DLD1 (cell line): ENCODE results near the gene ACTA2.
"Not testable (repeated sequence)": the region's sequence is repeated elsewhere in the genome, so short reads cannot be mapped to it uniquely, and the experiment has no call there.

Source experiments
- in situ Hi-C: cut with HindIII; loops from 2 replicates; pipeline ENCODE4 v1.10.0; 2017; ENCODE audit warnings: low sequenced_read_pairs

Gene ACTA2

DNA sequence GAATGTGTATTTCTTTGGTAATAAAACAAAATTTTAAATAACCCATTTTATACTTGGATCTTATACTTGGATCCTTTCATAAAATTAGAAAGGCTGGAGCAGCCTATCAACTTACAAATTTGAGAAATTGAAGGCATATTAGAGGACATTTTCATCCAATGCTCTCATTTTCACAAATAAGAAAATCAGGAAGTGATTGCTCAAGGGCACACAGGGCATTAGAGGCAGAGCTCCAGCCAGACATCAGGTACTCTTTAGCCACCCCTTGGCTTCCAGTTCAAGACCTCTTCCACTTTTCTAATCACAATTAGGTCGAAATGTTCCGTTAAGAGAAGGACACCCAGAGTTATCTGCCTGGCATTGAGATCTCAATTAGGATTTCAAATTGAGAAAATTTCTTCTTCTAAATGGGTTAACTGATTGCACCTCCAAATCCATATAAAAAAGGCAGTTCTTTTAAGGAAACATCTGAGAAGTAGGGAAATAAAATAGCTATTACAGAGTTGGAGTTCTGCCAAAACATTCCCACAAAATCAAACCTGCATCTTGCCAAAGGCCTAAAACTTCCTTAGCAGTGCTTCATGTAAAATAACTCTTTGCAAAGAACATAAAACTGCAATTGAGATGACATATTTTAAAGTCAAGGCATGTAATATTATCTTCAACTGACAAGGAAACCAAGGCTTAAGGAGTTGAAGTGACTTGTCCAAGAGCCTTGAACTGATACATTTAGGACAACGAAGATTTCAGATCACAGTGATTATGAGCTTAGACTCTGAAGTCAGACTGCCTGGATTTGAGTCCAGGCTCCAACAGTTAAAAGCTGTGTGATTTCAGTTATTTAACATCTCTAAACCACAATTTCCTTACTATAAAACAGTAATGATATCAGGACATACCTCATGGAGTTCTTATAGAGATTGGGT is 2.4 kb downstream of the ACTA2 start:
- in situ Hi-C loops = no loop called here

- in situ Hi-C loops = no loop called here
These were observed 3.5 kb downstream of the ACTA2 start for GRCh38 chr10:88949051-88949450.

- in situ Hi-C loops = no loop called here
These were observed 5.5 kb downstream of the ACTA2 start for GRCh38 chr10:88946965-88947590.

- in situ Hi-C loops = no loop called here
These were observed 6.4 kb downstream of the ACTA2 start for GRCh38 chr10:88946200-88946599.

DNA sequence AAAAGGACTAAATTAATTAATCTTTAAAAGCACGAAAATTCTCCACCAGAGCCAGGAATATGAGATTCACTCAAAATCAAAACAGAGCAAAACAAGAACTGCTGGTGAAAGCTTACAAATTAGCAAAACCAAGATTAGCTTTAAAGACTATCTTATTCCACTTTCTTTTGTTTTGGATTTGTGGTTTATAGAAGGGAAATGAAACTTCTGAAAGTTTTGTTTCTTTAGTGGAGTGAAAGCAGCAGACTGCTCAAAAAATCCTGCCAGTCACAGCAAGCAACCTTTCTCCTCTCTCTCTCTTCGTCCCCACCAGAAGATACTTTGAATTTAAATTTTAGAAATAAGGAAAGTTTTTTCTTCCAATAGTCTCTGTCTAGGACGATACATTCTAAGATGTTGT is 7.8 kb downstream of the ACTA2 start:
- in situ Hi-C loops = no loop called here

- in situ Hi-C loops = no loop called here
These were observed 8.8 kb downstream of the ACTA2 start for GRCh38 chr10:88943778-88944177.

- in situ Hi-C loops = no loop called here
These were observed 11.5 kb downstream of the ACTA2 start for GRCh38 chr10:88941026-88941425.

DNA sequence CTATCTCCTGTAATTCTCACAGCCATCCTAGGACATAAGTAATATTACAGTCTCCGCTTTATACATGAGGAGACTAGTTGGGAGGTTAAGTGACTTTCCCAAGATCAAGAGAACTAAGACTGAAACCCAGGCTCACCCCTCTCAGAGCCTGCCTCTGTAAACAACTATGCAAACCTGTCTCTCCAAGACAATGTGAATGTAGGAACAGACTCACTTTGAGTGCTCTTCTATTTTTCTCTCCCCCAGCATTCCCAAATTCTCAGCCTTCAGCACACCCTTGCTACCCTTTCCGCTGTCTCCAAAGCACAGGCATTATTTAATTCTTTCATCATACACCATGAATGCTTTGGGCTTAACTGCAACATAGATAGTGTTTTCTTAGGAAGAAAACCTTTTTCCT is 13.6 kb downstream of the ACTA2 start:
- in situ Hi-C loops = no loop called here

- in situ Hi-C loops = no loop called here
These were observed 14.5 kb downstream of the ACTA2 start for GRCh38 chr10:88938039-88938438.

GRCh38 chr10:88936656-88937055 is 15.9 kb downstream of the ACTA2 start:
- in situ Hi-C loops = no loop called here

- in situ Hi-C loops = no loop called here
These were observed 17.5 kb downstream of the ACTA2 start for GRCh38 chr10:88934900-88935672.

DNA sequence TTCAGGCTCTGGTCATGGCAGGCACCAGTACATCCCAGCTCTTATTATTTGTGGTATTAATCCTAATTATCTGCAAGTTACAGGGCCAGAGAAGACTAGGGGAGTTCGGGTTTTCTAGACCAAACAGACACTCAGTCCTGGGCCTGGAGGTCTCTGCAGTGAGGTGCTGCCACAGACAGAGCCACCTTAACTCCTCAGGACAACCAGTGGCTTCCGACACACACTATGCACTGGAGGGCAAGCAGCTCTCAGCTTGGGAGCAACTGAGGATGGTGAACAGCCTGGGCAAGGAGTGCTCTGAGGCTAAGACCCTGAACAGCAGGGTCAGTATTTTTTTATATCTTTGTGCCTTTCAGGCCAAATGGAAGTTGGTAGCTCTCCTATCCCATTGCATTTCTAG is 19.0 kb downstream of the ACTA2 start:
- in situ Hi-C loops = no loop called here

- in situ Hi-C loops = no loop called here
These were observed 19.9 kb downstream of the ACTA2 start for GRCh38 chr10:88932539-88933256.

GRCh38 chr10:88932029-88932428 is 20.5 kb downstream of the ACTA2 start:
- in situ Hi-C loops = not testable (repeated sequence)

DNA sequence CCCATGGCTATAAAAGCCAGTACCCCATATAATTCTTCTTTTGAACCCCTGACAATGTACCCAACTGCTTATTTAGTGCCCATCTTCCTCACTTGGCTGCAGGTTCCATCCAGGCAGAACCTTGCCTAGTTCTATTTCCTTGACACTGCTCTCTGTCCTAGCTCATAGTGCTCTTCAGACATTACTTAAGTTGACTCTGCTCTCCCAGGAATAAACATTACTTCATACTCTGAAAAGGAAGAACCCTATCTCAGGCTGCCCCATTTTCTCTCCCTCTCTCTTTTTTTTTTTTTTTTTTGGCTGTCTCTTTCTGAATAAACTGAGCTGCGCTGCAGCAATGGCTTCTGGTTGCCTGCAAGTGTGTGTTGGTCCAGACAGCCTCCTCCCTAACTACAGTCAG is 21.0 kb downstream of the ACTA2 start:
- in situ Hi-C loops = no loop called here

DNA sequence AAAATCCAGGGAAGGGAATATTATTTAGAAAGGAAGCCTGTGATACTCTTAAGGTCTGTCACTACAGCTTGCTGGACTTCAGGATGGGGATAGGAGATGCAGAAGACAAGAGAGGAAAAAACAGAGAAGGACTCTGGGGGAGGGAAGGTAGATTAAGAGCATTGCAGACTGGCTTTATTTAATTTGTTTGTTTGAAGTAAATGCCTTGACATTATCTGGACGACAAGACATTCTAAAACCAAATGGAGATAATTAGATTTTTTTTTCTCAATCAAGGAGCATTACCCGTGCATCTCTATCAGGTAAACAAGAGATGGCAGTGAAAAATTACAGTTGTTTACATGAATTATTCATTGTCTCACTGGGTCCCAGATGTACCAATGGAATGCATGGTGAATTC is 24.3 kb downstream of the ACTA2 start:
- in situ Hi-C loops = no loop called here

DNA sequence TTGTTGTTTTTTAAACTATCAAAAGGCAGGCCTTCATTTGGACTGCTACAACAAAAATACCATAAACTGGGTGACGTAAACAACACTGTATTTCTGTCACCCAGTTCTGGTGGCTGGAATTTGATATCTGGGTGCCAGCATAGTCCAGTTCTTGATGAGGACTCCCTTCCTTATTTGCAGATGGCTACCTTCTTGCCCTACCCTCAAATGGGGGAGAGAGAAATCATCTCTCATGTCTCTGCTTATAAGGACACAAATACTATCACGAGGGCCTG is 25.2 kb downstream of the ACTA2 start:
- in situ Hi-C loops = no loop called here

DNA sequence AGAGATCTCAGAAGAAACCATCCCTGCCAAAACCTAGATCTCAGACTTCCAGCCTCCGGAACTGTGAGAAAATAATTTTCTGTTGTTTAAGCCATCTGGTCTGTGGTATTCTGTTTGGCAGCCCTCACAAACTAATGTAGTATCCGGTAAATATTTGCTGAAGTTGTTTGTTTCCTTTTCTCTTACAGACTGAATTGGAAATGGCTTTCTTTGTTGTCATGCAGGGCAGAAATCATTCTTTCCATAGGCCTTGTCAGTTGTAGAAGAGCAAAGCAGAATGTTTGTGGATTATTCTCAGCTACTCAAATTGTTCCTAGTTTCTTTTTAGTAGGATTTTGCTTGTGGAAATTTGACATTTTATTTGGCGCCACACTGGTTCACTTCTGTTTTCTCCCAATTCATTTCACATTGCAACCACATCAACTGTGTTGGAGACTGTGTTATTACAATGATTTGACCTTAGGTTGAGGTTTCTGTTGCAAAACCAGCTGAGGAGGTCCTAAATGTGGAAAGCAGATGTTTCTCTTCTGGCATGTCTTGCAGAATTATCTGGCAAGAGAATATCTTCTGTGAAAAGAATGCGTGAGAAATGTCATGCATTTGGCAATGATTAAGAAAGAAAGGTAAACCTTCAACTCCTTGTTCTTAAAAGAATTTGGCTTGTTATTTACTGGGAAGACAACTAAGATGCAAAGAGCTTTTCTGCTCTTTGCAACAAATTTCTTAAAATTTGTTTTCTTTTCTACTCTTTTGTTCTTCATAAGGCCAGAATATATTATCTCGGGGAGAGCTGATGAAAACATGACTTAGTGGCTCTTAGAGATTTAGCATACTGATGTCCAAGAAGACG is 25.8 kb downstream of the ACTA2 start:
- in situ Hi-C loops = no loop called here

DNA sequence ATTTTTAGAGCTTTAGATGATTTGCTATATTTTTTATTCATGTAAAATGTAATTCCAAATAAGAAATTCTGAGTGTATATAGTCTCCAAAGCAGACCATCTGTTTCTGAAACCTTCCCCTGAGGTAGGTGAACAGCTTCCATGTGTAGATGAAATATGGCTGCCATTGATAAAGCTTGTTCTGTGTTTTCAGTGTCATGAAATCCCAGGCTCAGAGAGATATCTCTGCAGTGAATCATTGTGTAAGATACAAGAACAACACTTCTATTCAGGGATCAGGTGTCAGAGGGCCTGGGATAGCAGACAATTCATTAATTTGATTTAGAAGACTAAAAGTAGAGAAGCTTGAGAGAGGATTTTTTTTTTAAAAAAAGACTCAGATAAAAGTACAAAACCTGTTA is 29.1 kb downstream of the ACTA2 start:
- in situ Hi-C loops = no loop called here

DNA sequence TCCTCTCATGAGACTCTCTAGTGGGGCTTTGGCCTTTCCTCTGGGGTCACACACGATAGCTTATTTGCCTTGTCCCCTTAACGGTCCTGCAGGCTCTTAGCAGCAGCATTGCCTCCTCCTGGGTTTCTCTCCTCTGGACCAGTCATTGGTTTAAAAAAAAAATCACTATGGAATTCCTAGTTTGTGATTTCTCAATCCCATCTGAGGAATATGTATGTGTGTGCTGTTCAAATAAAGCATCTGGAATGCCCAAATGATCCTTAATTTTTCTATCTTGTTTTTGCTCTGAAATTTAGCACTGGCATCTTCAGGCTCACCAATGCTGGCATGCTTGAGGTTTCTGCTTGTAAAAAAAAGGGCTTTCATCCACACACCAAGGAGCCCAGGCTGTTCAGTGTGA is 30.5 kb downstream of the ACTA2 start:
- in situ Hi-C loops = no loop called here
